ENCODE results near the gene CHST9.
"Not testable (repeated sequence)": the region's sequence is repeated elsewhere in the genome, so short reads cannot be mapped to it uniquely, and the experiment has no call there.

CHST9 gene

DNA sequence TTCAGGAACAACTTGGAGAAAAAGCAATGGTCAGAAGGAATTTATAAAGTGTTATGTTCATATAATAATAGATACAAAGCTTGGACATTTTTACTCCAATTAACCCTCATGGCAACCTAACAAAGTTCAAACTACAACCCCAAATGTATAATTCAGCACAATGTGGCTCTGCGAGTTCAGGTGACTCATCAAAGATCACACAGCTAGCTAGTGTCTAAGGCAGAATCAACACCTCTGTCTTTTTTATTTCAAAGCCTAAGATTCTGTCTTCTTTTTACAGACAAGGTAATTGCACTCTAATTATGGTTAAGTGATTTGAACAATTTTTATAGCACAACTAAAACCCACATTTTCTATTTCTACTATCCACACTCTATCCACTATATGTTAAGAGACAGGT is 90.5 kb downstream of the CHST9 start:
- no peak for DNase-seq (ENCODE audit: low read depth in 2 of 2)

- not testable (repeated sequence) for DNase-seq (ENCODE audit: low read depth in 2 of 2)
These were observed 91.8 kb downstream of the CHST9 start for GRCh38 chr18:27093290-27093689.

DNA sequence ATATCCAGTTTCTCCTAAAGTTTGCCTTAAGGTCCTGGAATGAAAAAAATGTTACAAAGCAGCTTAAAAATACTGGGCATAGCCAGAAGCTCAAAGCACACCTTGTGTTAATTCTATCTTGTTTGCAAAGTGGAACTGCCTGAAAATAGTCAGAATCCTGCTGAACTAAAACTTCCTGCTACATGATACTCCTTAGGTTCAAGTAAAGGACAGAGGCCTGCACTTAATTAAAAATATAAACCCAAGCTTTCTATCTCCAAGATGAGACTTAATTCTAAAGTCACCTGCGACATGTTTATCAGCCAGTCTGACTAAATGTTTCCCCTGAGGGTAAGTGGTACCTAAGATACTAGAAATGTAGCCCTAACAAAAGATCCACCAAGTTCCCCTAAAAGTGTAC is 103.4 kb downstream of the CHST9 start:
- DNase-seq (ENCODE audit: low read depth in 2 of 2): no peak

DNA sequence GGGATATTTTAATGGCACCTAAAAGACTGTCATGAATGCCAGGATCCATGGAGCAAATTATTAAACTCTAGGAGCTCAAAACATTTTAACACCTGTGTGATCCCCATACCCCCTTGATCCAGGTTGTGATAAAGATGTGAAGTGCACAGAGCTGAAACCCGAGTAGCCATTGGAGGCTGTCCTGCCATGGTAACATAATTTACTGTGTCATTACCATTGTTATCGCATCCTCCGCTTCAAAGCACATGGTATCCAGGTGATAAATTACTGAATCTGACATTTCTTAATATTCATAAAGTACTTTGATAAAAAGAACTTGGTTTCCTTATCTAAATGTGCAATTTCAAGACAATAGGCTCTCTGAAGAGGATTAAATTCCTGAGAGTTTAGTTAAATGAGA is 109.3 kb downstream of the CHST9 start:
- no peak for DNase-seq (ENCODE audit: low read depth in 2 of 2)

GRCh38 chr18:27073404-27073830 is 111.7 kb downstream of the CHST9 start:
- no peak for DNase-seq (ENCODE audit: low read depth in 2 of 2)

DNA sequence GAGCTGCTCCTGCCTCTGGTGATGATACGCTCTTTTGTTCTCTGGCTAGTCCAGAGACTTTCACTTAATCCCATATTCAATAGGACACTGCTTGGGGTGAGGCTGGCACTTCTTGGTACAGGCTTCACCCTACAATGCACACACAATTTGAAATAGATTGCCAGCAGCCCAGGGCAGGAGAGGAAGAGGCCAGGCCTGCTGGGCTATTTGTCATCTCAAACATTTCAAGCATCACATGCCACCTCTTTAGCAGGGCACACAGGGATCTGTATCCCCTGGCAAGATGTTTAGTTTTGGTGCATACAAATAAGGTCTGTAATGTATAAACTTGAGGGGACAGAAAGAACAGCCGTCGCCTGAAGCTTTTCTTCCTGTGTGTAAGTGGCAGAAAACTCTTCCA is 120.4 kb downstream of the CHST9 start:
- no peak for DNase-seq (ENCODE audit: low read depth in 2 of 2)

- no peak for DNase-seq (ENCODE audit: low read depth in 2 of 2)
These were observed 122.3 kb downstream of the CHST9 start for GRCh38 chr18:27062802-27063201.

DNA sequence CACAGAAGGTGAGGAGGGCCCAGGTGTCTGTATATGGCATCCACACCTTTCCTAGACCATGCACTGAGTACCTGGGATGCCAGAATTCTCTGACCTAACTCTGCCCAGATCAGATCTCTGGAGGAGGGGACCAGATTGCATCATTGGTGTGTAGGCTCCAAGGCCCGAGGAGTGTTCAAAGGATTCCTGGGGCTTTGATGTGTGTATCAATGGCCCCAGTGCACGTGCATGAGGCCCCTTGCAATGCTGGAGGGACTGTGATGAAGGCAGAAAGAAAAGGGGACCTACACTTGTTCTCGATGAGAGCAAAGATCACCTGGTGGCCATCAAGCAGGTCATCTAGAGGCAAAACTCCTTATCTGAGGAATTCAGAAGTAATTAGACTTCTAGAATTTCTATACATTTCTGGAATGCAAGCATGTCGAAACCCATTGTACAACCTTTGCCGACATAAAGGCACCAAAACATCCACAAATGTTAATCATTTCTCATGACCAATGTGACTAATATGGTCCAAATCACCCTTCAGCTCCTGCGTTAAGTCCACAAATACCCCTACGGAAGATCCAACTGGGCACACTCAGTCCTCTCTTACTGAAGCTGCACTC is 123.5 kb downstream of the CHST9 start:
- no peak for DNase-seq (ENCODE audit: low read depth in 2 of 2)

- DNase-seq (ENCODE audit: low read depth in 2 of 2): no peak
These were observed 127.4 kb downstream of the CHST9 start for GRCh38 chr18:27057519-27058234.

DNA sequence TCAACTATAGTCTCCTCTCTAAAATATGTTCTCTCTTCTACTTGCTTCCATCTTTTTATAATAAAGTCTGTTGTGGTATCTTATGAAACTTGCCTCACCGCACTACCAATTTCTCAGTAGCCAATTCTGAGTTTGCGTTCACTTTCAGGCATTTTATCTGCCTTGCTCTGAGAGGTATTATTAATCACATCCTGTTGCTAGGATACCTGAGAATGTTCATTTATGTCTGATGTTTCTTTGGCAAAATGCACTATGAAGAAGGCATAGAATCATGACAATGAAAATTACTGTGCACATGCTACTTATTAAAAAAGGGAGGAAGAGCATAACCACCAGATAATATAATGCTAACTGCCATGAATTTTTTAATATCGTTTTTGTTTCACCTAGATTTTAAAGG is 130.2 kb downstream of the CHST9 start:
- no peak for DNase-seq (ENCODE audit: low read depth in 2 of 2)

GRCh38 chr18:27049969-27050368 is 135.1 kb downstream of the CHST9 start:
- no peak for DNase-seq (ENCODE audit: low read depth in 2 of 2)

- no peak for DNase-seq (ENCODE audit: low read depth in 2 of 2)
These were observed 139.8 kb downstream of the CHST9 start for GRCh38 chr18:27045342-27045741.

DNA sequence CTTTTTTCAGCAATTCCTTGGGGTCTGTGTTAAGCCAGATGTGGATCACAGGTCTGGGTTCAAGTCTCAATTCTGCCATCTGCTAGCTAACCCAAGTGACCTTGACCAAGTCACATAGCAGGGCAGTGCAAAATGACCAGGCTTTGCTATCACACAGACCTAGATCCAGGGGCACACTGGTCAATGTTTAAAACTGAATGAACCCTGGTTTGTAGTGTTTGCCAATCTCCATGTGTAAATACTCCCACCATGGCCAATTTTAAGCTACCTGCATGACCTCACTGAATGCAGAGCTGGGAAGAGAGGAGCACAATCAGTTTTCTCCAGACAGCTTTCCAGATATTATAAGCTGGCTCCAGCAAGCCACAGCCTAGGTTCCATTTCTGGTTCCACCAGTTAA is 142.9 kb downstream of the CHST9 start:
- DNase-seq (ENCODE audit: low read depth in 2 of 2): no peak

- no peak for DNase-seq (ENCODE audit: low read depth in 2 of 2)
These were observed 144.3 kb downstream of the CHST9 start for GRCh38 chr18:27040796-27041195.

DNA sequence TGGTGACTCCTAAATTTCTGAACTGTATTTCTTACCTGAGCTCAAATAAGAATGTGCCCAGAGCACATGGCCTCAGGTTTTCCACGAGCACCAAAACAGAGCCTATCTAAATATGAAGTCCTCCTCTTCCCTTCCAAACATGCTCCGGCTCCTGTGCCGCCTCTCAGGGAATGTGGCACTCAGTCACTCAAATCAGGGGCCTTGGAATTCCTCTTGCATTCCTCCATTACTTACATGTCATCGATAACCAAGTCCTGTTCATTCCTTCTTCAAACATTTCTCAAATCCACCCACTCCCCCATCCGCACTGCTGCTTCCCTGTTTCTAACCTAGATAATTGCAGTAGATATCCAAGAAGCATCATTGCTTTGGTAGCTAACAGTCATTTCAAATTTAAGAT is 151.4 kb downstream of the CHST9 start:
- no peak for DNase-seq (ENCODE audit: low read depth in 2 of 2)

GRCh38 chr18:27030421-27030820 is 154.7 kb downstream of the CHST9 start:
- DNase-seq (ENCODE audit: low read depth in 2 of 2): no peak

DNA sequence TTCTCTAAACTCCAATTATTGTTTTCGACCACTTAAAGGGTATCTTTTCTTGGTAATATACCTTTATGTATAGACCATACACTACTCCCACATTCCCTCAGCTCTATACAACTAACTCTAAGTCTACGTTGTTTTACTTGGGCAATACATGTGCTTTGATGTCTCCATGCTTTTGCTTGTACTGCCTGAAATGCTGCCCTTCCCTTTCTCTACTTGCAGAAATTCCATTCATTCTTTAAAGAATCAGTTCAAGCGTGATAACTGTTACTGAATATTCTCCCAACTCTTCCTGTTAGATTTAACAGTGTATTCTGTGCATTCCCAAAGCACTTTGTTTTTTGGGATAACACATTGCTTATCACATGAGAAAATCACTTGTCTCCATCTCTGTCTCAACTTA is 162.6 kb downstream of the CHST9 start:
- no peak for DNase-seq (ENCODE audit: low read depth in 2 of 2)

- DNase-seq (ENCODE audit: low read depth in 2 of 2): no peak
These were observed 167.1 kb downstream of the CHST9 start for GRCh38 chr18:27017901-27018500.

DNA sequence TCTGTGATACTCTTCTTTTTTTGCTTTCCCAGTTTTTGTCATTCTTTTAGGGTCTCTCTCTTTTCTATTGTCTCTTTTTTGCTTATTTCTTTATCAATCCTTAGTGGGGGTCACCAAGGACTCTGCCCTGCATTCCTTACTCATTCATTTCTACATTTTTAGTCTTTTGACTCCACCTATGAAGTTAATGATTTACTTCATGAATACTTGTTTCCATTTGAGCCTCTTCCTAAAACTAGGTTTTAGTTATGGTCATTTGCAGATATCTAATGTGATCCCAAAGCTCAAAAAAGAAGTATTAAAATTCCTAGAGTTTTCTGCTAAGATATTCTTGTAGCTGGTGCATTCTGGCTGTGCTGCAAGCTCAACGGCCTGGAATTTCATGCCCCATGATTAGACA is 170.3 kb downstream of the CHST9 start:
- DNase-seq (ENCODE audit: low read depth in 2 of 2): no peak

DNA sequence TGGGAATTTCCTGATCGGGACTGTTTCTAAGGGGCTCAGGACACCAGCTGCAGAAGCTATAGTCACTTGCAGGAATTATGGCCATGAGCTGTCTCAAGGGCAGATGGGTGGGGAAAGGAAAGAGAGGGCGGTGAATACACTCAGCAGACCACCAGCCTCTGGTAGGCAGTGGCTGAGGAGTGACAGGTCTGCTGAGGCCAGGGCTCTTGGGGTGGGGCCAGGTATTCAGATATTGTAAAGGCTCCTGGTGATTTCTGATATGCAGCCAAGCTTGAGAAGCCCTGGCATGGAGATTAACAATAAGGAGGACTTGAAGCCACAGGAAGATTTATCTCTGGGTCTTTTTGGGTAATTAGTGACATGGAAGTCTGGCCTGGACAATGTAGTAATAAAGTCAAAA is 174.3 kb downstream of the CHST9 start:
- no peak for DNase-seq (ENCODE audit: low read depth in 2 of 2)

DNA sequence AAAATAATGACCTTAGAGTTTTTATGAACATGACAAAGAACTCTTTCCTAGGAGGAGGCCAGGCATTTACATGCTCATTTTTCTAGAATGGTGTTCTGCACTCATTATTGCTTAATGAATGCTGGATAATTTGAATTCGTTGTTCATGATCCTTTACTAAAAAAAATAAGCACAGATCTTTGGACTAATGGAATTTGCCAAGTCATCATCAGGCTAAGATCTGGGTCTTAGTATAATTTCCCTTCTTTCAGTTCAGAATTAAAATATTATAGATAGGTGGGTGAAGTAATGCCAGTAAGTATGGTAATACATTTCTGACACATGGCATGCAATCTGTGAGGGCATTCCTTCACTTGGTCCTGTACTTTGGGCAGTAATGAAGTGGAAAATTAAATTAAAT is 175.8 kb downstream of the CHST9 start:
- DNase-seq (ENCODE audit: low read depth in 2 of 2): no peak

DNA sequence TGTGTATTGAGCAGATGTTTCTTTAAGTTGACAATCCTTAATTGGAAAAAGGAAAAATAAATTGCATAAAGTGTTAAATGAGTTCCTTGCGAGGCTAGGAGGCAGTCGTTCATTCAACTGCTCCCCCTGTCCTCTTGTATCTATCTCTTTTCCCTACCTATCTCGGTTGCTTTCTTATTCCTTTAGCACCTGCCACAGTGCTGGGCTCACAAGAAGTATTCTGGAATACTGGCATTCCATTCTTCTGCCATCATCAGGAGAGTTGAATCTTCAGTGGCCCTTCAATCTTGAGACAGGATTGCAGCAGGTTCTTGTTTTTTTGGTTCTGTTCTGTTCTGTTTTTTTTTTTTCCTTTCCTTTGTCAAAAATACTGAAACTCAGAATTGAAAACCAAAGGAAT is 176.5 kb downstream of the CHST9 start:
- DNase-seq (ENCODE audit: low read depth in 2 of 2): no peak

DNA sequence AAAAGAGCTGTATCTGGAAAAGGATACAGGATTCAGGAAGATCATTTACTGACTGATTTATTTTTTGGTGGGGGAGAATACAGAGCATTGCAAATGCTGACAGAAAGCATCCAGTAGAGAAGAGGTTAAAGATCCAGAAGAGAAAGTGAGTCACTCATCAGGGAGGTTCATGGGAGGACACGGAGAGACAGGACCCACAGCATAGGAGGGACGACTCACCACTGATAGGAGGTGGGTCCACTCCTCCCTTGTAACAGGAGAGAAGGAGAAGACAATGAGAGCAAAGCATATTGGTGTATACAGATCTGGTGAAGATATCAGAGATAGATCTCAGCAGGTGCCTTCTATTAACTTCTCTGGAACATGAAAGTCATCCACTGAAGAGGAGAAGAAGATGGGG is 177.2 kb downstream of the CHST9 start:
- no peak for DNase-seq (ENCODE audit: low read depth in 2 of 2)

Measured in stimulated activated CD4-positive, alpha-beta T cell treated with anti-CD3 and anti-CD28 coated beads, Interleukin-15, amount 100 ng/mL, for 48 hours (primary cell).